Right atrium auricular region (tissue), 2 donors: Measurements from ENCODE around the gene DDN. TPM values are rescaled to one million over a fixed set of nuclear protein-coding genes. Genes with fewer than 3 reads are reported as not detected.

Experiments used
- DNase-seq: peaks from one replicate; pipeline ENCODE4 v3.0.0-alpha.2; 2019; ENCODE audit warnings: low spot score
- H3K27ac ChIP-seq, 2 donors: fragments of 200-600 bp; sonication (generic); 1 replicate in 1 of 2; 2 replicates in 1 of 2; pipeline ENCODE4 v1.5.1; 2016 to 2019
- H3K27me3 ChIP-seq, 2 donors: fragments of 200-600 bp; sonication (generic); one replicate each; pipeline versions ENCODE4 v1.5.1 to v1.6.0; 2017 to 2019
- H3K36me3 ChIP-seq: fragments of 200-600 bp; sonication (generic); one replicate; pipeline ENCODE4 v1.5.1; 2016
- H3K4me1 ChIP-seq, 2 donors: fragments of 200-600 bp; sonication (generic); one replicate each; pipeline versions ENCODE4 v1.5.1 to v1.6.0; 2017 to 2019
- H3K4me3 ChIP-seq, 2 donors: fragments of 200-600 bp; sonication (generic); 1 replicate in 1 of 2; 2 replicates in 1 of 2; pipeline ENCODE4 v1.5.1; 2017 to 2019; ENCODE audit warnings: mild to moderate bottlenecking in 1 of 2, moderate library complexity in 1 of 2
- H3K9me3 ChIP-seq, 2 donors: fragments of 200-600 bp; sonication (generic); one replicate each; pipeline ENCODE4 v1.5.1; 2019
- total RNA-seq, 2 donors: library from RNA; depleted of rRNA; stranded (reverse); fragments of >200 nt; gene quantifications; one replicate each; pipeline ENCODE4 v1.1.0, GENCODE V29; 2016
- TF ChIP-seq, protein P1 (sequence below), 2 donors: fragments of 200-600 bp; sonication (generic); IDR thresholded peaks; one replicate each; pipeline ENCODE4 v1.5.1; 2019; ENCODE audit warnings: antibody characterized with exemption in 2 of 2

The DDN gene
- total RNA-seq, 2 donors from 2014 or later, result 0.44 to 0.67 TPM

DNA sequence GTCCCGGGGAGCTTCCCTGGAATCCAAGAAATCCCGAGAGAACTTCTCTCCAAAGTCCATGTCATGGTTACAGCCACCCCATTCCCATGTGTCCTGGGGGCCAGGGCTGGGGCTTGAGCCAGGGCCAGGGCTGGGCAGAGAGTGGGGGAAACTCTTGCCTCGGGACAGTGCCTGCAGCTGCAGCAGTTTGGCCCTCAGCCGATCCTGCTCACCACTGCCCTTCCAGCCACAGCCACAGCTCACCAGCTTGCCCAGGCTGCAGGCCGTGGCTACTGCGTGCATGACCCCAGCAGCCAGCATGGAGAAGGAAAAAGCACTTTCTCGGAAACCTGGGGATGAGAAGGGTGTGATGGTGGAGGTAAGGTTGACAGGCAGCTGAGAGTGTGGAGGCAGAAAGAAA, 31.2 kb downstream of the DDN start:
- Histone ChIP-seq H3K27me3 (peaks cover 3 to 12% of the 10 kb centered on the region in 2 donors), H3K4me3 (no peak overlapping the region), H3K27ac (no peak overlapping the region), H3K36me3 (no peaks in the 10 kb centered on the region), H3K4me1 (peaks cover 0 to 29% of the 10 kb centered on the region in 2 donors), H3K9me3 (no peaks in the 10 kb centered on the region)
- TF ChIP-seq, protein P1, sequence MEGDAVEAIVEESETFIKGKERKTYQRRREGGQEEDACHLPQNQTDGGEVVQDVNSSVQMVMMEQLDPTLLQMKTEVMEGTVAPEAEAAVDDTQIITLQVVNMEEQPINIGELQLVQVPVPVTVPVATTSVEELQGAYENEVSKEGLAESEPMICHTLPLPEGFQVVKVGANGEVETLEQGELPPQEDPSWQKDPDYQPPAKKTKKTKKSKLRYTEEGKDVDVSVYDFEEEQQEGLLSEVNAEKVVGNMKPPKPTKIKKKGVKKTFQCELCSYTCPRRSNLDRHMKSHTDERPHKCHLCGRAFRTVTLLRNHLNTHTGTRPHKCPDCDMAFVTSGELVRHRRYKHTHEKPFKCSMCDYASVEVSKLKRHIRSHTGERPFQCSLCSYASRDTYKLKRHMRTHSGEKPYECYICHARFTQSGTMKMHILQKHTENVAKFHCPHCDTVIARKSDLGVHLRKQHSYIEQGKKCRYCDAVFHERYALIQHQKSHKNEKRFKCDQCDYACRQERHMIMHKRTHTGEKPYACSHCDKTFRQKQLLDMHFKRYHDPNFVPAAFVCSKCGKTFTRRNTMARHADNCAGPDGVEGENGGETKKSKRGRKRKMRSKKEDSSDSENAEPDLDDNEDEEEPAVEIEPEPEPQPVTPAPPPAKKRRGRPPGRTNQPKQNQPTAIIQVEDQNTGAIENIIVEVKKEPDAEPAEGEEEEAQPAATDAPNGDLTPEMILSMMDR (IDR thresholded peaks at IDR 0.05), result no peak
- DNase-seq, result no peak

DNA sequence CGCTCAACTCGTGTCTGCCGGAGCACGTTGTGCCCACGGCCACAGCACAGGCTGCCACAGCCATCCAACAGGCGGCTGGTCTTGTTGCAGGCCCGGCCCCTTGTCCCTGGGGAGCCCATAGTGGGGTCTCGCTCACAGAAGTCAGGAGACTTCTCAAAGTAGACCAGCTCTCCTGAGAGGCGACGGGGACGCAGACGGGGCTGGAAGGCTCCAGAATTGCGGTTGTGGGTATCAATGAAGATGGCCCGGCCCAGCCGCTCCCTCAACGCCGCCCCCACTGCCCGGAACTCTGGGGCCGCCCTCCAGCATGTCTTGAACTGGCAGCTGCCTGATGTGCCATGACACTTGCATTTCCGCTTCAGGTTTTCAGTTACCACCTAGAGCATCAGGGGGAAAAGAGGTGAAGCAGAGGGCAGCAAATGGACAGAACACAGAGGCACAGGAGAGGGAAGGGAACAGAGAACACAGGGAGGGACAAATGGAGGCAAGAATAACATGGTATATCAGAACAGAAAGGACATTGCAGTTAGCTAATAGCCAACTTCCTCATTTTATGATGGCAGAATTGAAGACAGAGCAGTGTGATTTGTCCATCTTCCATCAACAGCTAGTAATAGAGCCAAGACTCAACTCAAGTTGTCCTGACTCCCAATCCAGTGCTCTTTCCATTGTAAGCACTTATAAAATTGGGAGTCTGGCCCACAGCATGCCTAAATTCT, 32.8 kb downstream of the DDN start:
- Histone ChIP-seq H3K9me3 (no peaks in the 10 kb centered on the region), H3K27ac (no peak overlapping the region), H3K4me1 (peaks cover 0 to 17% of the 10 kb centered on the region in 2 donors), H3K27me3 (peaks cover 3 to 6% of the 10 kb centered on the region in 2 donors), H3K4me3 (no peak overlapping the region), H3K36me3 (no peaks in the 10 kb centered on the region)
- DNase-seq, result no peak
- TF ChIP-seq, protein P1 (IDR thresholded peaks at IDR 0.05), result no peak

DNA sequence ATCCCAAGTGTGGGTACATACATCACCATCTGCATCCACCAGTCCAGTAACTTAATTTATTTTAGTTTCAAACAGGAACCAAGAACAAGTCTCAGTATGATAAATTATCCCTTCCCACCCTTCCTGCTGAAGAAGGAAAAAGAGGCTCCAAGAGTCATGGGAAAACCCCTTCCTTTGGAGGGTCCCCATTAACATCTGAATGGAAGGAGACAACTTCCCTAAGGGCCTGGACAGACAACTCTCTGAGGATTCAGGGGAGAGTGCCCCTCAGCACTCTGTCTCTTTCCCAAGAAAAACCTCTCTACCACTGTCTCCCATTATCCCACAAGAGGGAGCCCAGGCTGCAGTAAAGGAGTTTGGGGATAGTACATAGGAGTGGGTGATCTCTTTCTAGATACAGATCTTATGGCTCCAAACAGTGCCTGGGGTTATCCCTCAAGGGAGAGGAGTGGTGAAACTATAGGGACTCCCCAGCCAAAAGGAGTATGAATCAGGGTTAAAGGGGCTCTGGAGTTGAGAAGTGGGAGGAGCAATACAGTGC, 33.8 kb downstream of the DDN start:
- no peak for DNase-seq

DNA sequence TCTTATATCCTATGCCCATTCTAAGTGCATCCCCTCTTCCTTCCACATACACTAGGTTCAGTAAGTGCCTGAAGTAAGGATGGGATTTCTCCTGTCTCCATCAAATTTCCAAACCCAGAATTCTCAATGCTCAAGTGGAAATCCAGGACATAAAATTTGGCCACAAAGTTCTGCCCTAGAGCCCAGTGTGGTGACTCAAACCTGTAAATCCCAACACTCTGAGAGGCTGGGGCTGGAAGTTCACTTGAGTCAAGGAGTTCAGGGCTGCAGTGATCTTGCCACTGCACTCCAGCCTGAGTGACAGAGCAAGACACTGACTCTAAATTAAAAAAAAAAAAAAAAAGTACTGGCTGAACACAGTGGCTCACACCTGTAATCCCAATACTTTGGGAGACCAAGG, 37.4 kb downstream of the DDN start:
- H3K4me1 ChIP-seq, result peaks cover 0 to 7% of the 10 kb centered on the region in 2 donors
- TF ChIP-seq, protein P1 (IDR thresholded peaks at IDR 0.05), result no peak
- H3K9me3 ChIP-seq, result no peaks in the 10 kb centered on the region
- H3K27ac ChIP-seq, result no peak overlapping the region
- H3K36me3 ChIP-seq, result no peaks in the 10 kb centered on the region
- no peak for DNase-seq
- no peaks in the 10 kb centered on the region for H3K27me3 ChIP-seq
- H3K4me3 ChIP-seq, result no peak overlapping the region

More for the DNA sequence above, 33.8 kb downstream of the DDN start:
- TF ChIP-seq, protein P1 (IDR thresholded peaks at IDR 0.05), result no peak
- Histone ChIP-seq H3K27me3 (no peaks in the 10 kb centered on the region), H3K27ac (no peak overlapping the region), H3K4me3 (no peak overlapping the region), H3K36me3 (no peaks in the 10 kb centered on the region), H3K4me1 (peaks cover 0 to 9% of the 10 kb centered on the region in 2 donors), H3K9me3 (no peaks in the 10 kb centered on the region)

DNA sequence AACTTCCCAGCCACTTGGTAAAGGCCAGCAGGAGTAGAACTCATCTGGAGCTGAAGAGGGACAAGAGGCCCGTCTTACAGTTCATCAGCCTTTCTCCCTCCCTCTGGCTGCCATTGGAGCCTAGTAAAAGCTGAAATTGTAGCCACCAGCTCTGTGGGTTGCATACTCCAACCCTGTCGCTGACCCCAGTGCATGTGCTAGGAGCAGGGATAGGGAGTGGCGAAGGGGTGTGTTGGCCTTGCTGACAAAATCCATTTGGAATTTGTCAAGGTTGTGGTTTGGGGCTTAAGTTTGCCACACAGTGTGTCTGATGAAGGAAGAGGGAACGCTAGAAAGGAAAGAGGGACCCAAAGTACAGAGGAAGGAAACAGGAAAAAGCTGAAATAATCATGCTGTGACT, 37.8 kb downstream of the DDN start:
- DNase-seq, result no peak
- H3K4me3 ChIP-seq, result no peak overlapping the region
- peaks cover 0 to 11% of the 10 kb centered on the region in 2 donors for H3K4me1 ChIP-seq
- H3K36me3 ChIP-seq, result no peaks in the 10 kb centered on the region
- H3K9me3 ChIP-seq, result no peaks in the 10 kb centered on the region
- TF ChIP-seq, protein P1 (IDR thresholded peaks at IDR 0.05), result no peak
- H3K27me3 ChIP-seq, result no peaks in the 10 kb centered on the region
- no peak overlapping the region for H3K27ac ChIP-seq
